Measurements from ENCODE around the gene B3GNT9.

The B3GNT9 gene

GRCh38 chr16:67115639-67116038 lies 35.2 kb downstream of the B3GNT9 start:
- in situ Hi-C loops (cut with MboI; ENCODE audit: low sequenced_read_pairs): no loop called here

- in situ Hi-C loops (cut with MboI; ENCODE audit: low sequenced_read_pairs): no loop called here
Observed at GRCh38 chr16:67114793-67115192, 36.0 kb downstream of the B3GNT9 start.

GRCh38 chr16:67112591-67113399 lies 38.0 kb downstream of the B3GNT9 start:
- in situ Hi-C loops (cut with MboI; ENCODE audit: low sequenced_read_pairs): no loop called here

- in situ Hi-C loops (cut with MboI; ENCODE audit: low sequenced_read_pairs): no loop called here
Observed at GRCh38 chr16:67111951-67112444, 38.8 kb downstream of the B3GNT9 start.

- in situ Hi-C loops (cut with MboI; ENCODE audit: low sequenced_read_pairs): no loop called here
Observed at GRCh38 chr16:67109407-67110135, 41.2 kb downstream of the B3GNT9 start, which contains the start of gene PHAF1. PHAF1 (plus strand) TSS chr16:67109941; CDS start chr16:67110176, 235 bp downstream.

- in situ Hi-C loops (cut with MboI; ENCODE audit: low sequenced_read_pairs): no loop called here
Observed at GRCh38 chr16:67108931-67109406, 41.8 kb downstream of the B3GNT9 start.

- in situ Hi-C loops (cut with MboI; ENCODE audit: low sequenced_read_pairs): no loop called here
Observed at GRCh38 chr16:67108489-67108888, 42.3 kb downstream of the B3GNT9 start.

GRCh38 chr16:67105881-67106280 lies 44.9 kb downstream of the B3GNT9 start:
- in situ Hi-C loops (cut with MboI; ENCODE audit: low sequenced_read_pairs): no loop called here

GRCh38 chr16:67105246-67105645 lies 45.6 kb downstream of the B3GNT9 start:
- in situ Hi-C loops (cut with MboI; ENCODE audit: low sequenced_read_pairs): no loop called here

- in situ Hi-C loops (cut with MboI; ENCODE audit: low sequenced_read_pairs): no loop called here
Observed at GRCh38 chr16:67104845-67105244, 46.0 kb downstream of the B3GNT9 start.

- in situ Hi-C loops (cut with MboI; ENCODE audit: low sequenced_read_pairs): no loop called here
Observed at GRCh38 chr16:67104061-67104460, 46.7 kb downstream of the B3GNT9 start.

GRCh38 chr16:67101311-67102082 lies 49.3 kb downstream of the B3GNT9 start:
- in situ Hi-C loops (cut with MboI; ENCODE audit: low sequenced_read_pairs): no loop called here

GRCh38 chr16:67100569-67101310 lies 50.1 kb downstream of the B3GNT9 start:
- in situ Hi-C loops (cut with MboI; ENCODE audit: low sequenced_read_pairs): no loop called here

GRCh38 chr16:67098599-67098998 lies 52.2 kb downstream of the B3GNT9 start:
- in situ Hi-C loops (cut with MboI; ENCODE audit: low sequenced_read_pairs): no loop called here

Measured in hTERT RPE-1 (cell line).